ENCODE results near the gene TMEM98. TPM values are rescaled to one million over a fixed set of nuclear protein-coding genes. Genes with fewer than 3 reads are reported as not detected.
A peak's percentile ranks its signal among the peaks of the same experiment; 100 is the strongest.

Gene TMEM98
- total and polyA plus RNA-seq, 9 of the 15 experiments (the other 6 are each of a cell fraction or from before 2014, with no cell fraction given) = 33.5 to 164 (median 84.7) TPM

DNA sequence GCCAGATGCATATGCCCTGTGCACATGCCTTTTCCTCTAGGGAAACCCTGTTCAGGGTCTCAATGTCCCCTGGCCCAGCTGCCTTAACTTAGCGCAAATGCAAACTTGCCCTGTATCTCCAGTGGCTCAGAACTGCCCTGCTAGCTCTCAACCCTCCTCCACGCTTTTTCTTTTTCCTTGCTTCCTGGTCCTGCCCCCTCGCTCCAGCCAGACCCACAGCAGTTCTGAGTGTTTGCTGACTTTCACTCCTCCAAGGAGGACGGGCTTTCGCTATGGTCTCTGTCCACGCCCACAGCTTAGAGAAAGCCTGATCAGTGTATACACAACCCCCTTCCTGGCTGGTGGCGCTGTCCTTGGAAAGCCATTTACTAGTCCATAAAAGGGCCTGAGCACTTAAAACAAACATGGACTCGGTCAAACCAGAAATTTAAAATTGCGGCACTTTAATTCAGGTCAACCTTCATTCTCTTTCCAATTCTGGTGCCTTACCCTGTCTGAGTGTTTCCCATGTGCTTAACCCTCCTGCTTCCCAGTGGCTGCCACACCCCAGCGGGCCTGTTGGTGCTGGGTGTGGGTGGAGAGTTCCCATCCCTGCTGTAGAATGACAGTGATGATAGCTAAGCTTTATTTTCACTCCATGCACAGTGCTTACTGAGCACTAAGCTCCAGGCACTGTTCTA lies 15.6 kb upstream of the TMEM98 start (continued):
- TF ChIP-seq, protein P1, sequence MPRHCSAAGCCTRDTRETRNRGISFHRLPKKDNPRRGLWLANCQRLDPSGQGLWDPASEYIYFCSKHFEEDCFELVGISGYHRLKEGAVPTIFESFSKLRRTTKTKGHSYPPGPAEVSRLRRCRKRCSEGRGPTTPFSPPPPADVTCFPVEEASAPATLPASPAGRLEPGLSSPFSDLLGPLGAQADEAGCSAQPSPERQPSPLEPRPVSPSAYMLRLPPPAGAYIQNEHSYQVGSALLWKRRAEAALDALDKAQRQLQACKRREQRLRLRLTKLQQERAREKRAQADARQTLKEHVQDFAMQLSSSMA (CRISPR knock-in tag; IDR thresholded peaks at IDR 0.05) = no peak
- TF ChIP-seq ZNF696 (CRISPR knock-in tag; conservative IDR thresholded peaks at IDR 0.05) (no peak), MTA3 (IDR thresholded peaks at IDR 0.05; ENCODE audit: borderline replicate concordance) (peak; percentile 68; the same call in 1 of the 2 replicates), DMBX1 (CRISPR knock-in tag; IDR thresholded peaks at IDR 0.05; ENCODE audit: borderline replicate concordance) (peak; percentile 57), HNRNPL (IDR thresholded peaks at IDR 0.05; ENCODE audit: low read depth, low read length) (no peak), ZNF175 (CRISPR knock-in tag; IDR thresholded peaks at IDR 0.05; ENCODE audit: low read depth) (peak; percentile 71), ZNF124 (CRISPR knock-in tag; IDR thresholded peaks at IDR 0.05) (no peak), KLF16 (IDR thresholded peaks at IDR 0.05) (0 out of 2 replicates have a peak, but pooled peaks have one; percentile 24), ZKSCAN8 (CRISPR knock-in tag; IDR thresholded peaks at IDR 0.05) (peak; percentile 33; the same call in 1 of the 2 replicates), SMARCA4 (IDR thresholded peaks at IDR 0.05) (peak; percentile 40; the same call in 1 of the 2 replicates), CTBP1 (IDR thresholded peaks at IDR 0.05; ENCODE audit: borderline replicate concordance) (peak; percentile 68), CBFA2T3 (IDR thresholded peaks at IDR 0.05) (peak; percentile 6; the same call in 1 of the 2 replicates), MEF2D (tag; conservative IDR thresholded peaks at IDR 0.05; ENCODE audit: low read depth) (0 out of 2 replicates have a peak, but pooled peaks have one; percentile 31), ZNF766 (CRISPR knock-in tag; conservative IDR thresholded peaks at IDR 0.05) (peak; percentile 75), NUFIP1 (IDR thresholded peaks at IDR 0.05; ENCODE audit: partially characterized antibody) (no peak), ZNF589 (CRISPR knock-in tag; IDR thresholded peaks at IDR 0.05; ENCODE audit: low read depth) (0 out of 2 replicates have a peak, but pooled peaks have one; percentile 43), L3MBTL2 (IDR thresholded peaks at IDR 0.05) (peak; percentile 84), ZBTB7A (IDR thresholded peaks at IDR 0.05; ENCODE audit: borderline replicate concordance, control insufficient read depth, low read depth, low read length) (peak; percentile 52; the same call in 1 of the 2 replicates)
- TF ChIP-seq, protein P2, sequence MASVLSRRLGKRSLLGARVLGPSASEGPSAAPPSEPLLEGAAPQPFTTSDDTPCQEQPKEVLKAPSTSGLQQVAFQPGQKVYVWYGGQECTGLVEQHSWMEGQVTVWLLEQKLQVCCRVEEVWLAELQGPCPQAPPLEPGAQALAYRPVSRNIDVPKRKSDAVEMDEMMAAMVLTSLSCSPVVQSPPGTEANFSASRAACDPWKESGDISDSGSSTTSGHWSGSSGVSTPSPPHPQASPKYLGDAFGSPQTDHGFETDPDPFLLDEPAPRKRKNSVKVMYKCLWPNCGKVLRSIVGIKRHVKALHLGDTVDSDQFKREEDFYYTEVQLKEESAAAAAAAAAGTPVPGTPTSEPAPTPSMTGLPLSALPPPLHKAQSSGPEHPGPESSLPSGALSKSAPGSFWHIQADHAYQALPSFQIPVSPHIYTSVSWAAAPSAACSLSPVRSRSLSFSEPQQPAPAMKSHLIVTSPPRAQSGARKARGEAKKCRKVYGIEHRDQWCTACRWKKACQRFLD (CRISPR knock-in tag; IDR thresholded peaks at IDR 0.05) = peak; percentile 37; the same call in 1 of the 2 replicates
- TF ChIP-seq, protein P3, sequence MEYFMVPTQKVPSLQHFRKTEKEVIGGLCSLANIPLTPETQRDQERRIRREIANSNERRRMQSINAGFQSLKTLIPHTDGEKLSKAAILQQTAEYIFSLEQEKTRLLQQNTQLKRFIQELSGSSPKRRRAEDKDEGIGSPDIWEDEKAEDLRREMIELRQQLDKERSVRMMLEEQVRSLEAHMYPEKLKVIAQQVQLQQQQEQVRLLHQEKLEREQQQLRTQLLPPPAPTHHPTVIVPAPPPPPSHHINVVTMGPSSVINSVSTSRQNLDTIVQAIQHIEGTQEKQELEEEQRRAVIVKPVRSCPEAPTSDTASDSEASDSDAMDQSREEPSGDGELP (CRISPR knock-in tag; IDR thresholded peaks at IDR 0.05; ENCODE audit: borderline replicate concordance) = peak; percentile 50; the same call in 1 of the 2 replicates
- TF ChIP-seq, protein P4, sequence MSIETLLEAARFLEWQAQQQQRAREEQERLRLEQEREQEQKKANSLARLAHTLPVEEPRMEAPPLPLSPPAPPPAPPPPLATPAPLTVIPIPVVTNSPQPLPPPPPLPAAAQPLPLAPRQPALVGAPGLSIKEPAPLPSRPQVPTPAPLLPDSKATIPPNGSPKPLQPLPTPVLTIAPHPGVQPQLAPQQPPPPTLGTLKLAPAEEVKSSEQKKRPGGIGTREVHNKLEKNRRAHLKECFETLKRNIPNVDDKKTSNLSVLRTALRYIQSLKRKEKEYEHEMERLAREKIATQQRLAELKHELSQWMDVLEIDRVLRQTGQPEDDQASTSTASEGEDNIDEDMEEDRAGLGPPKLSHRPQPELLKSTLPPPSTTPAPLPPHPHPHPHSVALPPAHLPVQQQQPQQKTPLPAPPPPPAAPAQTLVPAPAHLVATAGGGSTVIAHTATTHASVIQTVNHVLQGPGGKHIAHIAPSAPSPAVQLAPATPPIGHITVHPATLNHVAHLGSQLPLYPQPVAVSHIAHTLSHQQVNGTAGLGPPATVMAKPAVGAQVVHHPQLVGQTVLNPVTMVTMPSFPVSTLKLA (conservative IDR thresholded peaks at IDR 0.05) = peak; percentile 53 to 80; a peak in 3 of 4 replicates

Data from K562 (cell line).